NCI-H748 (cell line): Measurements from ENCODE around the gene HRK.

Experiments
- DNase-seq: peaks from one replicate; lab custom pipeline; 2025; ENCODE audit not compliant: unreplicated experiment; lab: John Stamatoyannopoulos, UW

Gene HRK

GRCh38 chr12:116881325-116881876 lies at the start of gene HRK:
HRK (minus strand) TSS chr12:116881441; CDS start chr12:116881307, 134 bp downstream.
- peak; percentile 79 for DNase-seq

- no peak for DNase-seq
Measured at GRCh38 chr12:116929885-116930284, 48.6 kb upstream of the HRK start.

GRCh38 chr12:116928504-116928903 lies 47.3 kb upstream of the HRK start:
- no peak for DNase-seq

- no peak for DNase-seq
Measured at GRCh38 chr12:116927244-116927940, 46.2 kb upstream of the HRK start.

- DNase-seq, result no peak
Measured at GRCh38 chr12:116926283-116927243, 45.3 kb upstream of the HRK start.

- no peak for DNase-seq
Measured at GRCh38 chr12:116924558-116925453, 43.6 kb upstream of the HRK start.

GRCh38 chr12:116922194-116922897 lies 41.1 kb upstream of the HRK start:
- no peak for DNase-seq

- no peak for DNase-seq
Measured at GRCh38 chr12:116920939-116921338, 39.7 kb upstream of the HRK start.

GRCh38 chr12:116919706-116920485 lies 38.7 kb upstream of the HRK start:
- no peak for DNase-seq

GRCh38 chr12:116919247-116919661 lies 38.0 kb upstream of the HRK start:
- no peak for DNase-seq

- no peak for DNase-seq
Measured at GRCh38 chr12:116918464-116918863, 37.2 kb upstream of the HRK start.

GRCh38 chr12:116916714-116917114 lies 35.5 kb upstream of the HRK start:
- no peak for DNase-seq

GRCh38 chr12:116916122-116916521 lies 34.9 kb upstream of the HRK start:
- no peak for DNase-seq

- no peak for DNase-seq
Measured at GRCh38 chr12:116915326-116915725, 34.1 kb upstream of the HRK start.

GRCh38 chr12:116910645-116911451 lies 29.6 kb upstream of the HRK start, which contains the start of gene FBXW8:
FBXW8 (plus strand) TSS chr12:116910950; CDS start chr12:116911038, 88 bp downstream.
- DNase-seq, result peak; percentile 89

GRCh38 chr12:116910280-116910644 lies 29.0 kb upstream of the HRK start:
- no peak for DNase-seq

GRCh38 chr12:116906285-116906684 lies 25.0 kb upstream of the HRK start:
- no peak for DNase-seq

- DNase-seq, result no peak
Measured at GRCh38 chr12:116903818-116904217, 22.6 kb upstream of the HRK start.
